Prostate gland (tissue), 2 donors: ENCODE measurements around the gene GGACT. TPM values are rescaled to one million over a fixed set of nuclear protein-coding genes. Genes with fewer than 3 reads are reported as not detected.

Source experiments
- DNase-seq: peaks from one replicate; pipeline ENCODE4 v3.0.0-alpha.2; 2019; ENCODE audit warnings: low spot score
- H3K27ac ChIP-seq, 2 donors: fragments of 200-600 bp; sonication (generic); 2 replicates each; pipeline ENCODE4 v1.5.1; 2017 to 2019
- H3K27me3 ChIP-seq: fragments of 200-600 bp; sonication (generic); replicated peaks from 2 replicates; pipeline ENCODE4 v1.5.1; 2019; ENCODE audit not compliant: insufficient read depth
- H3K36me3 ChIP-seq, 2 donors: fragments of 200-600 bp; sonication (generic); 1 replicate in 1 of 2; 2 replicates in 1 of 2; pipeline versions ENCODE4 v1.5.1 to v1.8.1; 2017 to 2019
- H3K4me1 ChIP-seq: fragments of 200-600 bp; sonication (generic); replicated peaks from 2 replicates; pipeline ENCODE4 v1.5.1; 2019
- H3K4me3 ChIP-seq, 2 donors: fragments of 200-600 bp; sonication (generic); 2 replicates each; pipeline ENCODE4 v1.5.1; 2017 to 2019
- H3K9me3 ChIP-seq: fragments of 200-600 bp; sonication (generic); 2 replicates; pipeline ENCODE4 v1.5.1; 2017
- CTCF ChIP-seq, 4 experiments: fragments of 200-600 bp in 2 of 4; fragments of 450-650 bp in 2 of 4; sonication (generic) in 2 of 4; IDR thresholded peaks; 1 replicate in 3 of 4; 2 replicates in 1 of 4; pipeline ENCODE4 v1.5.1; 2016 to 2019; ENCODE audit warnings: antibody characterized with exemption in 4 of 4, mild to moderate bottlenecking in 2 of 4, moderate library complexity in 2 of 4
- POLR2A ChIP-seq: fragments of 450-650 bp; IDR thresholded peaks from one replicate; pipeline ENCODE4 v1.6.1; 2016; ENCODE audit warnings: antibody characterized with exemption, mild to moderate bottlenecking
- POLR2AphosphoS5 ChIP-seq: sonication (generic); formaldehyde crosslinking; IDR thresholded peaks from one replicate; pipeline ENCODE4 v1.6.1; 2017; ENCODE audit warnings: antibody characterized with exemption
- whole genome bisulfite sequencing: methylation state at CpG from one replicate; pipeline ENCODE4 v1.1.5; 2018; 5-methylcytosine and 5-hydroxymethylcytosine counted together
- intact Hi-C: fragments of 100-400 bp; cut with DNase I; formaldehyde crosslinking; loops from one replicate; pipeline ENCODE4 v1.14.2; 2022
- total RNA-seq, 2 donors: library from RNA; depleted of rRNA; stranded (reverse); fragments of >200 nt; gene quantifications; one replicate each; pipeline ENCODE4 v1.1.0, GENCODE V29; 2016

The GGACT gene
- total RNA-seq, 2 donors from 2014 or later = 4.8 to 15.1 TPM

- DNase-seq = no peak
- 88% methylated on average over 8 of the region's 8 CpGs for WGBS
- Histone ChIP-seq H3K36me3 (no peaks in the 10 kb centered on the region), H3K4me3 (no peak overlapping the region), H3K27ac (no peak overlapping the region), H3K27me3 (no peaks in the 10 kb centered on the region), H3K4me1 (no peaks in the 10 kb centered on the region), H3K9me3 (no peaks in the 10 kb centered on the region)
- TF ChIP-seq POLR2AphosphoS5 (no peak), CTCF (IDR thresholded peaks at IDR 0.05) (no peak), POLR2A (no peak)
- intact Hi-C loops = no loop called here
Measured at GRCh38 chr13:100523981-100524386, 64.6 kb downstream of the GGACT start.

GRCh38 chr13:100523411-100523810, 65.2 kb downstream of the GGACT start:
- no peak for TF ChIP-seq CTCF (IDR thresholded peaks at IDR 0.05)
- no peak for TF ChIP-seq POLR2AphosphoS5
- no peak for TF ChIP-seq POLR2A
- no peaks in the 10 kb centered on the region for H3K27me3 ChIP-seq
- H3K4me3 ChIP-seq = no peak overlapping the region
- no peak for DNase-seq
- WGBS = 92% methylated on average over 14 of the region's 14 CpGs
- H3K27ac ChIP-seq = no peak overlapping the region
- H3K36me3 ChIP-seq = no peaks in the 10 kb centered on the region
- H3K4me1 ChIP-seq = no peaks in the 10 kb centered on the region
- intact Hi-C loops = no loop called here
- H3K9me3 ChIP-seq = no peaks in the 10 kb centered on the region

GRCh38 chr13:100522618-100523309, 65.8 kb downstream of the GGACT start:
- intact Hi-C loops = no loop called here
- Histone ChIP-seq H3K9me3 (no peaks in the 10 kb centered on the region), H3K27me3 (no peaks in the 10 kb centered on the region), H3K36me3 (no peaks in the 10 kb centered on the region), H3K4me3 (no peak overlapping the region), H3K27ac (no peak overlapping the region), H3K4me1 (no peaks in the 10 kb centered on the region)
- TF ChIP-seq POLR2A = no peak
- TF ChIP-seq CTCF (IDR thresholded peaks at IDR 0.05) = no peak
- no peak for TF ChIP-seq POLR2AphosphoS5
- 96% methylated on average over 9 of the region's 9 CpGs for WGBS
- DNase-seq = no peak

- Histone ChIP-seq H3K27me3 (no peaks in the 10 kb centered on the region), H3K4me1 (no peaks in the 10 kb centered on the region), H3K36me3 (no peaks in the 10 kb centered on the region), H3K4me3 (no peak overlapping the region), H3K27ac (no peak overlapping the region), H3K9me3 (no peaks in the 10 kb centered on the region)
- intact Hi-C loops = no loop called here
- WGBS = 85% methylated on average over 19 of the region's 19 CpGs
- no peak for DNase-seq
- TF ChIP-seq CTCF (IDR thresholded peaks at IDR 0.05) (no peak), POLR2A (no peak), POLR2AphosphoS5 (no peak)
Measured at GRCh38 chr13:100521851-100522617, 66.6 kb downstream of the GGACT start.
